NCI-H526 (cell line): ENCODE data around the gene REEP1.

Source experiments
- DNase-seq, 2 experiments: peaks; one replicate each; lab custom pipeline; 2025; lab: John Stamatoyannopoulos, UW

The REEP1 gene

GRCh38 chr2:86337244-86337835 is at the start of gene REEP1:
TSS of gene REEP1 (minus strand) at chr2:86337626. CDS start at chr2:86337510, 116 bp downstream.
- peak in 1 of 2 experiments; percentile 79 for DNase-seq

- no peak for DNase-seq
Observed at GRCh38 chr2:86383844-86384243, 46.4 kb upstream of the REEP1 start.

GRCh38 chr2:86382698-86383097 is 45.3 kb upstream of the REEP1 start:
- no peak for DNase-seq

- DNase-seq: no peak
Observed at GRCh38 chr2:86382108-86382507, 44.7 kb upstream of the REEP1 start.

GRCh38 chr2:86378469-86378868 is 41.0 kb upstream of the REEP1 start:
- no peak for DNase-seq

- no peak for DNase-seq
Observed at GRCh38 chr2:86375623-86376022, 38.2 kb upstream of the REEP1 start.

- DNase-seq: peak; percentile 32 to 69
Observed at GRCh38 chr2:86372641-86373502, 35.4 kb upstream of the REEP1 start.

GRCh38 chr2:86372133-86372532 is 34.7 kb upstream of the REEP1 start:
- no peak for DNase-seq

GRCh38 chr2:86371527-86371926 is 34.1 kb upstream of the REEP1 start:
- no peak for DNase-seq

- DNase-seq: no peak
Observed at GRCh38 chr2:86370579-86370978, 33.2 kb upstream of the REEP1 start.

GRCh38 chr2:86368161-86368824 is 30.9 kb upstream of the REEP1 start:
- peak in 1 of 2 experiments; percentile 70 for DNase-seq

GRCh38 chr2:86367499-86367777 is 30.0 kb upstream of the REEP1 start:
- no peak for DNase-seq

- no peak for DNase-seq
Observed at GRCh38 chr2:86366651-86367498, 29.4 kb upstream of the REEP1 start.

- DNase-seq: no peak
Observed at GRCh38 chr2:86364894-86365293, 27.5 kb upstream of the REEP1 start.

GRCh38 chr2:86360776-86361175 is 23.4 kb upstream of the REEP1 start:
- DNase-seq: no peak

- DNase-seq: no peak
Observed at GRCh38 chr2:86358957-86359356, 21.5 kb upstream of the REEP1 start.

GRCh38 chr2:86357392-86357963 is 20.1 kb upstream of the REEP1 start:
- no peak for DNase-seq

- no peak for DNase-seq
Observed at GRCh38 chr2:86352727-86353221, 15.3 kb upstream of the REEP1 start.

- DNase-seq: no peak
Observed at GRCh38 chr2:86352137-86352726, 14.8 kb upstream of the REEP1 start.

GRCh38 chr2:86350751-86351150 is 13.3 kb upstream of the REEP1 start:
- DNase-seq: no peak

- no peak for DNase-seq
Observed at GRCh38 chr2:86347401-86347800, 10.0 kb upstream of the REEP1 start.
